ACC112 (cell line): ENCODE results near the gene GPR75.
"Not testable (repeated sequence)": the region's sequence is repeated elsewhere in the genome, so short reads cannot be mapped to it uniquely, and the experiment has no call there.

Experiments
- H2AFZ ChIP-seq: fragments of 200-600 bp; sonication (generic); one replicate; pipeline ENCODE4 v1.6.0; 2017; ENCODE audit warnings: antibody characterized with exemption, low read length; ENCODE audit not compliant: unreplicated experiment
- H3K27ac ChIP-seq: fragments of 200-600 bp; sonication (generic); 2 replicates; pipeline ENCODE4 v1.5.1; 2014; ENCODE audit warnings: low read depth, mild to moderate bottlenecking, antibody characterized with exemption, low read length, moderate library complexity
- H3K27me3 ChIP-seq: fragments of 200-600 bp; sonication (generic); 2 replicates; pipeline ENCODE4 v1.6.1; 2014; ENCODE audit warnings: mild to moderate bottlenecking, antibody characterized with exemption, low read length, moderate library complexity, mixed read lengths; ENCODE audit not compliant: insufficient read depth
- H3K36me3 ChIP-seq: fragments of 200-600 bp; sonication (generic); 2 replicates; pipeline ENCODE4 v1.6.1; 2016; ENCODE audit warnings: mild to moderate bottlenecking, antibody characterized with exemption, low read length, moderate library complexity, mixed read lengths; ENCODE audit not compliant: insufficient read depth
- H3K4me1 ChIP-seq: fragments of 200-600 bp; sonication (generic); one replicate; pipeline ENCODE4 v1.6.1; 2016; ENCODE audit warnings: low read length, mixed read lengths; ENCODE audit not compliant: insufficient read depth, unreplicated experiment, control insufficient read depth
- H3K4me3 ChIP-seq: fragments of 200-600 bp; sonication (generic); 2 replicates; pipeline ENCODE4 v1.5.1; 2014; ENCODE audit warnings: mild to moderate bottlenecking, low read depth, low read length
- H3K79me2 ChIP-seq: fragments of 200-600 bp; sonication (generic); one replicate; pipeline ENCODE4 v1.6.0; 2016; ENCODE audit warnings: low read length; ENCODE audit not compliant: control insufficient read depth, unreplicated experiment, insufficient read depth

Gene GPR75

DNA sequence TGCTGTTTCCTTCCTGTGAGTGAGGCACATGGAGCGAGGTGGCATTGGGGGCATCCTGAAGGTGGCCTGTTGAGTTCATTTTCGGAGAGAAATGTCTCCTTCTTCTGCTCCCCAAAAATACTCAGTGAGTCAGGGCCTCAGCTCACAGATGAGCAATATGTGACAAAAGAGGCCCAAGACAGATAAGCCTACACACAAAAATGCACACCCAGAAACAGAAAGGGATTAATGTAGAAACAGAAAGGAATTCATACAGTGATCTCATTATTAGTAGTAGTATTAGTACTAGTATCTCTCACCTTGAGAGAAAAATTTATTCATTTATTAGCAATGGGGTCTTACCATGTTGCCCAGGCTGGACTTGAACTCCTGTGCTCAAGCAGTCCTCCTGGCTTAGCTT lies 5.1 kb downstream of the GPR75 start:
- Histone ChIP-seq H3K36me3 (peaks cover 7% of the 10 kb centered on the region; the same call in 1 of the 2 replicates), H3K27me3 (no peaks in the 10 kb centered on the region), H3K27ac (no peak overlapping the region), H3K79me2 (no peaks in the 10 kb centered on the region), H2AFZ (no peak overlapping the region), H3K4me3 (no peak overlapping the region), H3K4me1 (no peaks in the 10 kb centered on the region)

DNA sequence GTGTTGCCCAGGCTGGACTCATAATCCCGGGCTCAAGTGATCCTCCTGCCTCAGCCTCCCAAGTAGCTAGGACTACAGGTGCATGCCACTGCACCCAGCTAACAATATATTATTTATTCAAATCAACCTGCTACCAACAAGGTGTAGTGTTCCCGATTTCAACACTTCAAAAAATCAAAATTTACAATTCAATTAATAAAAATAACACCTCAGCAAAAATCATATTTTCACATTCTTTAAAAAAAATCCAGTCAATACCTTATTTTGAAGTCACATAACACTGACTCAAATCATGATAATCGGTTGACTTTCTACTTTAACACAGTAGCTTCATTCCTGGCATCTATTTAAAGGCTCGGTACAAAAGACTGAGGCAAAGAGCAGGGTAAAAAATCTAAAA lies 7.2 kb downstream of the GPR75 start:
- Histone ChIP-seq H2AFZ (no peak overlapping the region), H3K36me3 (peaks cover 7% of the 10 kb centered on the region; the same call in 1 of the 2 replicates), H3K4me3 (no peak overlapping the region), H3K27me3 (no peaks in the 10 kb centered on the region), H3K4me1 (no peaks in the 10 kb centered on the region), H3K79me2 (no peaks in the 10 kb centered on the region), H3K27ac (no peak overlapping the region)

DNA sequence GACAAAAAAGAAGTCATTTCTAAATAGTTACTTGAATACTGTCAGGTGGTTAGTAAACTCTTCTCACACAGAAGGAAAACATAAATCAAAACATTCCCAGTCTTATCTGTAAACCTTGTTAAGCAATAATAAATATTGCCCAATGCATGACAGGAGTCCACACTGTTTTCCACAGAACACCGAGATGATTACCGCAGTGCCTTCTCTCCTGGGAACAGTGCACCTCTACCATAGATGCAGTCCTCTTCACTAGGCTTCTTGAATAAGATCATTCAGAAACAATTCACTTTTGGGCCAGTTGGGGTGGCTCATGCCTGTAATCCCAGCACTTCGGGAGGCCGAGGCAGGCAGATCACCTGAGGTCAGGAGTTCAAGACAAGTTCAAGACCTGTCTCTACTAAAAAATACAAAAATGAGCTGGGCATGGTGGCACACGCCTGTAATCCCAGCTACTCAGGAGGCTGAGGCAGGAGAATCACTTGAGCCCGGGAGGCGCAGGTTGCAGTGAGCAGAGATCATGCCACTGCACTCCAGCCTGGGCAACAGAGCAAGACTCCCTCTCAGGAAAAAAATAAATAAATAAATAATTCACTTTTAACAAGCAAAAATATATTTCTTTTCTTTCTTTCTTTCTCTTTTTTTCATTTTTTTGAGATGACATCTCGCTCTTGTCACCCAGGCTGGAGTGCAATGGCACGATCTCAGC lies 8.6 kb downstream of the GPR75 start:
- H3K27ac ChIP-seq, H3K36me3 ChIP-seq, H3K27me3 ChIP-seq, H3K4me1 ChIP-seq, H3K79me2 ChIP-seq, H3K4me3 ChIP-seq, H2AFZ ChIP-seq: not testable (repeated sequence)

GRCh38 chr2:53848062-53848461 lies 11.7 kb downstream of the GPR75 start:
- no peaks in the 10 kb centered on the region for H3K27me3 ChIP-seq
- H3K27ac ChIP-seq, result no peak overlapping the region
- no peaks in the 10 kb centered on the region for H3K79me2 ChIP-seq
- peaks cover 1% of the 10 kb centered on the region; the same call in 1 of the 2 replicates for H3K36me3 ChIP-seq
- no peak overlapping the region for H3K4me3 ChIP-seq
- H3K4me1 ChIP-seq, result no peaks in the 10 kb centered on the region
- no peak overlapping the region for H2AFZ ChIP-seq

DNA sequence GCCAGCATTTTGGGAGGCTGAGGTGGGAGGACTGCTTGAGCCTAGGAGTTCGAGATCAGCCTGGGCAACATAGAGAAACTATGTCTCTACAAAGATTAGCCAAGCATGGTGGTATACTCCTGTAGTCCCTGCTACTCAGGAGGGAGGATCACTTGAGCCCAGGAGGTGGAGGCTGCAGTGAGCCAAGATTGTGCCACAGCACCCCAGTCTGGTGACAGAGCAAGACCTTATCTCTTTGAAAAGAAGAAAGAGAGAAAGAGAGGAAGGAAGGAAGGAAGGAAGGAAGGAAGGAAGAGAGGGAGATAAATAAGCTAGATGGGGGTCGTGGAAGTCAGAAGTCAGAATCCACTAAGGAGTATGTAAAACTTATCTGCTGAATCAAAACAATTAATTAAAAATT lies 16.2 kb downstream of the GPR75 start:
- no peaks in the 10 kb centered on the region for H3K36me3 ChIP-seq
- no peak overlapping the region for H2AFZ ChIP-seq
- no peak overlapping the region for H3K27ac ChIP-seq
- no peak overlapping the region for H3K4me3 ChIP-seq
- H3K27me3 ChIP-seq, result no peaks in the 10 kb centered on the region
- no peaks in the 10 kb centered on the region for H3K79me2 ChIP-seq
- no peaks in the 10 kb centered on the region for H3K4me1 ChIP-seq

DNA sequence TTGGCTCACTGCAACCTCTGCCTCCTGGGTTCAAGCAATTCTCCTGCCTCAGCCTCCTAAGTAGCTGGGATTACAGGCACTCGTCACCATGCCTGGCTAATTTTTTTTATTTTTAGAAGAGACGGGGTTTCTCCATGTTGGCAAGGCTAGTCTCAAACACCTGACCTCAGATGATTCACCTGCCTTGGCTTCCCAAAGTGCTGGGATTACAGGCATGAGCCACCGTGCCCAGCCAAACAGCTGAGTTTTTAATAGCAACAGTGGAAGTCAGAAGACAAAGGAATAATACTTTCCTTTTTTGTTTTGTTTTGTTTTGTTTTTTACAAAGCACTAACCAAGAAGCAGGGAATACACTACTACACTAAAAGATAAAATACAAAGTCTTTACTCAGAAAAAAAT lies 16.9 kb downstream of the GPR75 start:
- H3K27me3 ChIP-seq, result no peaks in the 10 kb centered on the region
- H3K27ac ChIP-seq, result no peak overlapping the region
- H3K36me3 ChIP-seq, result no peaks in the 10 kb centered on the region
- no peaks in the 10 kb centered on the region for H3K79me2 ChIP-seq
- H3K4me1 ChIP-seq, result no peaks in the 10 kb centered on the region
- no peak overlapping the region for H2AFZ ChIP-seq
- H3K4me3 ChIP-seq, result no peak overlapping the region

DNA sequence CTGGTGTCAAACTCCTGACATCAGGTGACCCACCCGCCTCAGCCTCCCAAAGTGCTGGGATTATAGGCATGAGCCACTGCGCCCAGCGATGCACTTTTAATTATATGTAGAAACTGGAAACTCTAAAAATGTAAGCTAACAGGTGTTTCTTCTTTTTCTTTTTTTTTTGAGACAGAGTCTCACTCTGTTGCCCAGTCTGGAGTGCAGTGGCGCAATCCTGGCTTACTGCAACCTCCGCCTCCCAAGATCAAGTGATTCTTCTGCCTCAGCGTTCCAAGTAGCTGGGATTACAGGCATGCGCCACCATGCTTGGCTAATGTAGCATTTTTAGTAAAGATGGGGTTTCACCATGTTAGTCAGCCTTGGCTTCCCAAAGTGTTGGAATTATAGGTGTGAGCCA lies 18.1 kb downstream of the GPR75 start:
- not testable (repeated sequence) for H3K4me1 ChIP-seq, H2AFZ ChIP-seq, H3K27me3 ChIP-seq, H3K27ac ChIP-seq, H3K79me2 ChIP-seq, H3K4me3 ChIP-seq, H3K36me3 ChIP-seq

DNA sequence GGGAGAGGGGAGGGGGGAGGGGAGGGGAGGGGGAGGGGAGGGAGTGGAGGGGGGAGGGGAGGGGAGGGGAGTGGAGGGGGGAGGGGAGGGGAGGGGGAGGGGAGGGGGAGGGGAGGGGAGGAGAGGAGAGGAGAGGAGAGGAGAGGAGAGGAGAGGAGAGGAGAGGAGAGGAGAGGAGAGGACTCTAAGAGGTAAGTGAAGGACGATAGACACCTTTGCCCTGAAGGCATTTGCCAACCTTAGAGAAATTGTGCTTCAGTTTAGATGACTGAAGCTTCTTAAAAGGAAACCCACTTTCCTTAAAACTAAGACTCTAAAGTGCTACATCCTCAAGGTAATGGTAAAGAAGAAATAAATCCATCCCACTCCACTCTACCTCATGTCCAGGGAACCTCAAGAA lies 19.2 kb downstream of the GPR75 start:
- Histone ChIP-seq H3K4me3 (no peak overlapping the region), H2AFZ (no peak overlapping the region), H3K36me3 (no peaks in the 10 kb centered on the region), H3K27ac (no peak overlapping the region), H3K27me3 (no peaks in the 10 kb centered on the region), H3K4me1 (no peaks in the 10 kb centered on the region), H3K79me2 (no peaks in the 10 kb centered on the region)

- H3K36me3 ChIP-seq, H3K4me1 ChIP-seq, H3K4me3 ChIP-seq, H3K27ac ChIP-seq, H2AFZ ChIP-seq, H3K27me3 ChIP-seq, H3K79me2 ChIP-seq: not testable (repeated sequence)
These were observed 29.8 kb downstream of the GPR75 start for GRCh38 chr2:53829980-53830290.

- Histone ChIP-seq H3K36me3 (no peaks in the 10 kb centered on the region), H3K27me3 (no peaks in the 10 kb centered on the region), H3K4me3 (no peak overlapping the region), H3K79me2 (no peaks in the 10 kb centered on the region), H3K27ac (no peak overlapping the region), H3K4me1 (no peaks in the 10 kb centered on the region), H2AFZ (no peak overlapping the region)
These were observed 30.3 kb downstream of the GPR75 start for GRCh38 chr2:53829273-53829979.

DNA sequence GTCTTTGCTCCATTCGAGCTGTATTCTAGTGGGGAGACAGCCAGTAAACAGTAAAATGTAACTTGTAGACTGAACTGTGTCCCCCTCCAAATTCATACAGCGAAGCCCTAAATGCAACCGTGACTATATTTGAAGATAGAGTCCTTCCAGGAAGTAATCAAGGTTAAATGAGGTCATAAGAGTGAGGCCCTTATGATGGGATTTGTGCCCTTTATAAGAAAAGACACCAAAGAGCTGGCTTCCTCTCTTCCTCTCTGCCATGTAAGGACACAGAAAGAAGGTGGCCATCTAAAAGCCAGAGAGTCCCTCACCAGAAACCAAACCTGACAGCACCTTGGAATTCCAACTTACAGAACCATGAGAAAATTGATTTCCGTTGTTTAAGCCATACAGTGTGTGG lies 31.4 kb downstream of the GPR75 start:
- H3K27ac ChIP-seq, result no peak overlapping the region
- H3K4me1 ChIP-seq, result no peaks in the 10 kb centered on the region
- H3K4me3 ChIP-seq, result no peak overlapping the region
- no peak overlapping the region for H2AFZ ChIP-seq
- no peaks in the 10 kb centered on the region for H3K36me3 ChIP-seq
- no peaks in the 10 kb centered on the region for H3K27me3 ChIP-seq
- H3K79me2 ChIP-seq, result no peaks in the 10 kb centered on the region
